Measurements from ENCODE around the gene COTL1. TPM values are rescaled to one million over a fixed set of nuclear protein-coding genes. Genes with fewer than 3 reads are reported as not detected.
"Not testable (repeated sequence)": the region's sequence is repeated elsewhere in the genome, so short reads cannot be mapped to it uniquely, and the experiment has no call there.

COTL1 gene
- total RNA-seq, 2 experiments from 2014 or later: 664 to 677 TPM

DNA sequence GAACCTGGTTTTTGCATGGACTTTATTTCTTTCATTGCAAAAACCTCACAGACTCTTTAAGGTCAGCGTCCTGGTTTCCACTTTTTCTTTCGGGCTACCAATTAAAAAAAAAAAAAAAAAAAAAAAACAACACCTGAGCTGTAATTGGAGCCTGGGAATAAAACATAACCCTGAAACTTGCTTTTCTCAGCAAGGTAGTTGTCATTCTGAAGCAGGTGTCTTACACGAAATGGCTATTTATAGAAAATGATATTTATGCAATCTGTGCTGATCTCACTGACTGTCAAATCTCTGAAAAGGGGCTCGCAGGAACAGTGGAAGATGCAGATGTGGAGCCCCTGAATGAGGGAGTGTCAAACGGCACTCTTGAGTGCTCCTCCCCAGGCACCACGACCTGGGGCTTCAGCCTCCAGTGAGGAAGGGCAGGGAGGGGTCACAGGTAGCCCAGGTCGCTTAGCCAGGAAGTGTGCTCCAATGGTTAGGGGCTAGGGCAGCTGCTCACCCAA lies 10.4 kb upstream of the COTL1 start:
- Mint-ChIP-seq H3K4me1 (ENCODE audit: low read depth) (peaks cover 24% of the 10 kb centered on the region), H3K4me3 (no peak overlapping the region), H3K27me3 (peaks cover 2% of the 10 kb centered on the region), H3K36me3 (ENCODE audit: low read depth) (no peaks in the 10 kb centered on the region), H3K9me3 (no peaks in the 10 kb centered on the region), H3K27ac (no peak overlapping the region)
- ATAC-seq: no peak
- POLR2A ChIA-PET: no interaction called here
- TF ChIP-seq, protein P1, sequence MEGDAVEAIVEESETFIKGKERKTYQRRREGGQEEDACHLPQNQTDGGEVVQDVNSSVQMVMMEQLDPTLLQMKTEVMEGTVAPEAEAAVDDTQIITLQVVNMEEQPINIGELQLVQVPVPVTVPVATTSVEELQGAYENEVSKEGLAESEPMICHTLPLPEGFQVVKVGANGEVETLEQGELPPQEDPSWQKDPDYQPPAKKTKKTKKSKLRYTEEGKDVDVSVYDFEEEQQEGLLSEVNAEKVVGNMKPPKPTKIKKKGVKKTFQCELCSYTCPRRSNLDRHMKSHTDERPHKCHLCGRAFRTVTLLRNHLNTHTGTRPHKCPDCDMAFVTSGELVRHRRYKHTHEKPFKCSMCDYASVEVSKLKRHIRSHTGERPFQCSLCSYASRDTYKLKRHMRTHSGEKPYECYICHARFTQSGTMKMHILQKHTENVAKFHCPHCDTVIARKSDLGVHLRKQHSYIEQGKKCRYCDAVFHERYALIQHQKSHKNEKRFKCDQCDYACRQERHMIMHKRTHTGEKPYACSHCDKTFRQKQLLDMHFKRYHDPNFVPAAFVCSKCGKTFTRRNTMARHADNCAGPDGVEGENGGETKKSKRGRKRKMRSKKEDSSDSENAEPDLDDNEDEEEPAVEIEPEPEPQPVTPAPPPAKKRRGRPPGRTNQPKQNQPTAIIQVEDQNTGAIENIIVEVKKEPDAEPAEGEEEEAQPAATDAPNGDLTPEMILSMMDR (IDR thresholded peaks at IDR 0.05): no peak
- DNase-seq: no peak
- CTCF ChIA-PET: interaction anchor here (2.8 kb wide), 1 partner anchor 98 kb away, joined by 11 read pairs; no protein-coding TSS in a partner anchor
- intact Hi-C loops (cut with micrococcal nuclease): loop anchor here (10.0 kb wide), 2 partner anchors 97 to 347 kb away; no protein-coding TSS in a partner anchor

DNA sequence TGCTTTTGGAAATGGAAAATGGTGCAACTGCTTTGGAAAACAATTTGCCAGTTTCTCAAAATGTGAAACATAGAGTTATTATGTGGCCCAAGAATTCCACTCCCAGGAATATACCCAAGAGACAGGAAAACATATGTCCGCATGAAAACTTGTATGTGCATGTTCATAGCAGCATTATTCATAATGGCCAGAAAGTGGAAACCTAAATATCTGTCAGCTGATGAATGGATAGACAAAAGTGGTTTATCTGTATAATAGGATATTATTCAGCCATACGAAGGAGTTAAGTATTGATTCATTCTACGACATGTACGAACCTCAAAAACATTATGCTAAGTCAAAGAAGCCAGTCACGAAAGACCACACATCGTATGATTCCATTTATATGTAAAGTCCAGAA lies 7.7 kb upstream of the COTL1 start:
- no peak overlapping the region for H3K27ac Mint-ChIP-seq
- H3K27me3 Mint-ChIP-seq: peaks cover 2% of the 10 kb centered on the region
- no peak for ATAC-seq
- H3K4me1 Mint-ChIP-seq (ENCODE audit: low read depth): peaks cover 7% of the 10 kb centered on the region
- TF ChIP-seq, protein P1 (IDR thresholded peaks at IDR 0.05): no peak
- H3K9me3 Mint-ChIP-seq: no peaks in the 10 kb centered on the region
- no peak overlapping the region for H3K4me3 Mint-ChIP-seq
- DNase-seq: no peak
- intact Hi-C loops (cut with micrococcal nuclease): loop anchor here (10.0 kb wide), 2 partner anchors 99 to 349 kb away; no protein-coding TSS in a partner anchor
- POLR2A ChIA-PET: no interaction called here
- CTCF ChIA-PET: interaction anchor here (1.4 kb wide), 1 partner anchor 115 kb away, joined by 3 read pairs; no protein-coding TSS in a partner anchor
- H3K36me3 Mint-ChIP-seq (ENCODE audit: low read depth): no peaks in the 10 kb centered on the region

- not testable (repeated sequence) for H3K4me1 Mint-ChIP-seq (ENCODE audit: low read depth); ATAC-seq; H3K27ac Mint-ChIP-seq; DNase-seq; H3K9me3 Mint-ChIP-seq; H3K27me3 Mint-ChIP-seq; H3K4me3 Mint-ChIP-seq
- CTCF ChIA-PET: interaction anchor here (0.6 to 4.6 kb wide), 17 partner anchors 9 to 350 kb away, joined by 3 to 145 read pairs (median 10); partner anchors contain the start of gene KLHL36
- intact Hi-C loops (cut with micrococcal nuclease): loop anchor here (10.0 kb wide), 2 partner anchors 104 to 354 kb away; no protein-coding TSS in a partner anchor
- POLR2A ChIA-PET: interaction anchor here (1.0 to 1.2 kb wide), 2 partner anchors 21 to 36 kb away, joined by 3 read pairs; no protein-coding TSS in a partner anchor
- H3K36me3 Mint-ChIP-seq (ENCODE audit: low read depth): peaks cover 14% of the 10 kb centered on the region
Measured at GRCh38 chr16:84620913-84621312, 3.0 kb upstream of the COTL1 start.

DNA sequence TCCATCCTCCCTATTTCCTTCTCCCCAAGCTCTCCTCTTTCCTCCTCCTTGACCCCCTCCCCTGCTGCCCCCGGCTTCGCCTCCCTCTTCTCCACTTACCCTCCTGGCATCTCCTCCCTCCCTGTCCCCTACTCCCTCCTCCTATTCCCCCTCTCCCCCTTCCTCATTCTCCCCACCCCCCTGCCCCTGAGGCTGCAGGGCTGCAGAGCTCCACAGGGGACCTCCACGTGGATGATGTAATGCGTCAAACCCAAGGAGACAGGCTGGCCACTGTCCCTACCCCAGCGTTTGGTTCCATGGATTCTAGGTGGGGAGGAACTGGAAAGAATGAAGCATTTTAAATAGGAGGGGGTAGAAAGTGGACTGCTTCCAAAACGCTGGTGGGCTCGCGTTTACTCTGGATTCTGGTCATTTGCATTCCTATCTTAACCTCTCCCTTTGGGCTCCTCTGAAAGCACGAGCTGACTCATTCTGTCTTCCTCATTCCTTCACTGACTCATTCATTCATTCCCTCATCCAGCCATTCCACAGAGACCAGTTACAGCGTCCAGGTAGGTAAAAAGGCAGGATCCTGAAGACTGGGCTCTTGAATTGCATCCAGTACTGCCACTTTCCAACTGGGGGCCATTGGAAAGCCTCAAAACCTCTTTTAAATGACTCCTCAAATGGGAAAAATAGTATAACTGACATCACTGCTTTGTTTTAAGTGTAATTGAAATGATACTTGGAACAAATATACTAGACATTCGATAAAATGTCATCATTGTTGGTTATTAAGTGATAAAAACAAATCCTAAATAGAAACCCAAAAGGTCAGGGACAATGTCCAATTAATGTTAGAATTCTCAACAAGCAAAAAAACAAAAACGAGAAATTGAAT lies 943 bp upstream of the COTL1 start:
- CTCF ChIA-PET: interaction anchor here (0.9 to 4.6 kb wide), 3 partner anchors 108 to 111 kb away, joined by 4 to 145 read pairs (median 4); no protein-coding TSS in a partner anchor
- intact Hi-C loops (cut with micrococcal nuclease): loop anchor here (5.0 kb wide), 1 partner anchor 67 kb away; no protein-coding TSS in a partner anchor

More for the DNA sequence above, 943 bp upstream of the COTL1 start:
- H3K27ac Mint-ChIP-seq: no peak overlapping the region
- TF ChIP-seq, protein P1 (IDR thresholded peaks at IDR 0.05): no peak
- H3K9me3 Mint-ChIP-seq: no peaks in the 10 kb centered on the region
- H3K4me1 Mint-ChIP-seq (ENCODE audit: low read depth): peaks cover 27% of the 10 kb centered on the region
- peaks cover 35% of the 10 kb centered on the region for H3K36me3 Mint-ChIP-seq (ENCODE audit: low read depth)
- H3K4me3 Mint-ChIP-seq: peak overlapping the region; percentile 16
- H3K27me3 Mint-ChIP-seq: no peaks in the 10 kb centered on the region
- POLR2A ChIA-PET: interaction anchor here (0.9 to 9.5 kb wide), 4 partner anchors 10 to 105 kb away, joined by 3 to 94 read pairs (median 3); no protein-coding TSS in a partner anchor
- ATAC-seq (no peak), DNase-seq (no peak)
